UCSD-AML1 (cell line): Measurements from ENCODE around the gene HDAC1.
"Not testable (repeated sequence)": the region's sequence is repeated elsewhere in the genome, so short reads cannot be mapped to it uniquely, and the experiment has no call there.

Experiments
- DNase-seq: peaks from one replicate; lab custom pipeline; 2025; ENCODE audit not compliant: unreplicated experiment; lab: John Stamatoyannopoulos, UW

HDAC1 gene

GRCh38 chr1:32341971-32342370, 50.1 kb downstream of the HDAC1 start:
- no peak for DNase-seq

GRCh38 chr1:32342704-32343103, 50.8 kb downstream of the HDAC1 start:
- DNase-seq, result no peak

GRCh38 chr1:32345289-32345827, 53.5 kb downstream of the HDAC1 start:
- DNase-seq, result peak; percentile 53

DNA sequence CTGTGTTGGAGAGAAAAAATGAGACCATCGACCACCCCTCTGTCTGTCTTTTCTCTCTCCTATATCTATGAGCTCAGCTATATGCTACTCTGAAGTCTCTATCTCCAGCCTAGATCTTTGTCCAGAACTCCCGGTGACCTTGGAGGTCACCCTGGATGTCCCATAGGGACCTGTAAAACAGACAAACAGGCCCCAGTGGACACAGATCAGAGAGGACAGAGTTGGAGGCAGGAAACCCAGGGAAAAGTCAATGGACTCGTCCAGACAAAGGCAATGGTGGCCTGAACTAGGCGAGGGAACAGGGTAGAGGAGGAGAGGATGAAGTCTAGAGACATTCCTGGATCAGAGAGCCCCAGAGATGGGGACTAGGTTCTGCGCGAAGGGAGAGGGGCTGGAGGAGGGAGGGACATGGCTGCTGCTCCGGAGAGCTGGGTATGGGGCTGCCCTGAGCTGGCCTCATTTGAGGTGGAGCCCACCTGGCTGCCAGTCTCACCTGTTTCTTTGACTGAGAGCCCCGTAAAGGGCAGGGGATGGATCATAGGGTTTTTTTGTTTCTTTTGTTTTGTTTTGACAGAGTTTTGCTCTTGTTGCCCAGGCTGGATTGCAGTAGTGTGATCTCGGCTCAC, 54.8 kb downstream of the HDAC1 start:
- no peak for DNase-seq

DNA sequence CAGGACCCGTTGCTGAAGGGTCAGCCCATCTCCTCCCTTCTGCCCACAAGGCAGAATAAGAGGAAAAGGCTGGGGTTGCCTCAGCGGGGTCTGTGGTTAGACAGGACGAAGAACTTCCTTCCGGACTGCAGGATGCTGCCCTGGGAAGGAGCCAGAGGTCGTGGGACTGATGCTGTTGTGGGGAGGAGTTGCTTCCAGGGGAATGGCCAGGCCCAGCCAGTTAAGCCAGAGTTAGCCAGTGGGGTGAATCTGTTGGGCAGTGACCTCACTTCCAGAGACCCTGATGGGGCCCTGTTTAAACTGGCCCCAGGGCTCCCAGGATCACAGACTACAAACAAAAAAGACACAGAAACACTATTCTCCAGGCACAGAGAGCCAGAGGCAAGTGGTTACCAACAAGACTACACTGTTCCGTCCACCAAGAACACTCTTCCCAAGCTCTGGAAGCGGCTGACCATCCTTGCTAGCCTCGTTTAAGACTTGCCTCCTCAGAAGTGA, 57.4 kb downstream of the HDAC1 start:
- peak; percentile 85 for DNase-seq

- peak; percentile 89 for DNase-seq
Measured at GRCh38 chr1:32350785-32351398, 59.0 kb downstream of the HDAC1 start.

DNA sequence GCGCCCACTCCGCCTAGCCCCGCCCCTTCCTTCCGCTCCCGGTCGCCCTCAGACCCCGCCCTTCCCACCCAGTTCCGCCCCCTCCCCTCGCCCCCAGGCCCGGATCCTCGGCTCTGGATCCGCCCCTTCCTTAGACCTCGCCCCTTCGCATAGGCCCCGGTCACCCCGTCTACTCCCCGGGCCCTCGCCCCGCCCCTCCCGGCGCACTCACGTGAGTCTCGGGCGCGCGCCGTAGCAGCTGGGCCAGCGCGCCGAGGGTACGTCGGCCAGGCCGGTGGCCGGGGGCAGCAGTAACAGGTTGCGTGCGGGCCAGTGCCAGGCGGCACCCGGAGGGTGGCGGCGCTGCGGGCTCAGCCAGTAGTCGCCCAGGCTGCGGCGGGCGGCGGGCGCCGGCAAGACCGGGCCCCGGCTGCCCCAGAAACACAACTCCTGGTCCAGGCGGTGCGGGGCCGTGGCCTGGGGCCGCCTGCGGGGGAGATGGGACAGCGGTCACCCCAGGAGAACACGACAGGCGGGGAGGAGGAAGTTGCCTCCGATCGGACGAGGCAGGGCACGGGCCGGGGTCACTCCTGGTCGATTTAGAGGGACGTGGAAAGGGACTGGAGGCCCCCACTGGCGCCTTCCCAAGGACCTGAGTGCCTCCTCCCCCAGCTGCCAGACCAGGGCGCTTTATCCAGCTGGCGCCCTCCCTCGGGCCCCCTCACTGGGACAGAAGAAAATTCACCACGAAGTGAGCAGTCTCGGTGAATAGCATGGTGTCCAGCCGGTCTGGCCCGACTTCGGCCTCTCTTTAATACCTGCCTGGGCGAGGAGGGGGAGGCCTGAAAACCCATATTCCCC, 59.7 kb downstream of the HDAC1 start:
- DNase-seq, result peak; percentile 91

- DNase-seq, result no peak
Measured at GRCh38 chr1:32352239-32352745, 60.4 kb downstream of the HDAC1 start.

DNA sequence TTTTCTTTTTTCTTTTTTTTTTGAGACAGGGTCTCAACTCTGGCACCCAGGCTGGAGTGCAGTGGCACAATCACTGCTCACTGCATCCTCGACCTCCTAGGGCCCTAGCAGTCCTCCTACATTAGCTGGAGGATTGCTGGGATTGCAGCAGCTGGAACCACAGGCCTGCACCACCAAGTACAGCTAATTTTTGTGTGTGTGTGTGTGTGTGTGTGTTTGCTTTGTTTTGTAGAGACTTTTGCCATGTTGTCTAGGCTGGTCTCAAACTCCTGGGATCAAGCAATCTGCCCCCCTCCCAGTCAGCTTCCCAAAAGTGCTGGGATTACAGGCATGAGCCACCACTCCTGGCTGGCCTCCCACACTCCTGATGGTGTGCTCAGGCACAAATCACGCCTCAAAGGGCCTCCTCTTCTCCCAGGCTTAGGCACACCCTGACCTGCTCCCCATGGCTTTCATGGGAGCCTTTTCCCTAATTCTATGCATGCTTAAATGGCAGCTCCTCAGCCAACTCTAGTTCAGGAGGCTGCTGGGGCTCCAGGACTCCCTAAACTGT, 61.0 kb downstream of the HDAC1 start:
- DNase-seq, result no peak

GRCh38 chr1:32353431-32353830, 61.5 kb downstream of the HDAC1 start:
- no peak for DNase-seq

DNA sequence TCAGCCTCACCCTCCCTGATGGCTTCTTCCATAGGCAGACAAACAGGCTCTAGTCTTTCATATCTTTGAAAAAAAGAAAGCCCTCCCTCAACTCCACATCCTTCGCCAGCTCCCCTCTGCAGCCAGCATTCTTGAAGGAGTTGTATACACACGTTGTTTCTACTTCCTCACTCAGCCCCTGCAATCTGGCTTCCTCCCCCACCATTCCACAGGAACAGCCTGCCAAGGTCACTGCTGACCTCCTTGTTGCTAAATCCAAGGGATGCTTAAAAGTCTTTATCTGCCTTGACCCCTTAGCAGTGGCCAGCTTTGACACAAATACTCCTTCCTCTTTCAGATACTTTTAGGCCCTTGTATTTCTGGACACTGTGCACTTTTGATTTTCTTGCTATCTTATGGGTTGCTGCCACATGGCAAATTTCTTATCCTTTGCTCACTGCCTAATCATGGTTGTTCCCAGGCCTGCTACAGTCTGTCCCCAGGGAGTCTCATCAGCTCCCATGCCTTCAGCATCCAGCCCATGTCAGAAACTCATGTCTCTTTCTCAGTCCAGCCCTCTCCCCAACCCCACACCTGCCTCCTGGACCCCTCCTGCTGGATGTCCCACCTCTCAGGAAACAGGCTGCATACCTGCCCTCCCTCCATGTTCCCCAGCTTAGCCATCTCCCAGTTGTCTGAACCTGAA, 62.1 kb downstream of the HDAC1 start:
- peak; percentile 28 for DNase-seq

- not testable (repeated sequence) for DNase-seq
Measured at GRCh38 chr1:32355778-32356177, 63.9 kb downstream of the HDAC1 start.

GRCh38 chr1:32356478-32356877, 64.6 kb downstream of the HDAC1 start:
- no peak for DNase-seq

- DNase-seq, result no peak
Measured at GRCh38 chr1:32357614-32358013, 65.7 kb downstream of the HDAC1 start.

DNA sequence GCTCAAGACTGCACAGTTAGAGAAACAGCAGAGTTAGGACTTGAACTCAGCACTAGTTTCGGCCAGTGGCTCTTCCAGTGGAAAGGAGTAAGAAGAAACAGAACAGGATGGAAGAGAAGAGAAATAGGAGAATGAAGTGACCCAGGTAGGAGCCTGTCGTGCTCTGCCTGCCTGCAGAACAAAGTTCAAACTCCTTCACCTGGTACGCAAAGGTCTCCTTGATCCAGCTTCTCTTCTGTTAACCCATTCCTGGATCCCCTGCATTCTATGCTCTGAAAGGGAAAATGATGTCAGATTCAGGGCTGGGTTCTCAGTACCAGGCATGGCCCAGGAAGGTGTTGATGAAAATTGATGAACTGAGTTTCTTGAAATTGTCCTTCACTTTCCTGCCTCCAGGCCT, 66.6 kb downstream of the HDAC1 start:
- no peak for DNase-seq

DNA sequence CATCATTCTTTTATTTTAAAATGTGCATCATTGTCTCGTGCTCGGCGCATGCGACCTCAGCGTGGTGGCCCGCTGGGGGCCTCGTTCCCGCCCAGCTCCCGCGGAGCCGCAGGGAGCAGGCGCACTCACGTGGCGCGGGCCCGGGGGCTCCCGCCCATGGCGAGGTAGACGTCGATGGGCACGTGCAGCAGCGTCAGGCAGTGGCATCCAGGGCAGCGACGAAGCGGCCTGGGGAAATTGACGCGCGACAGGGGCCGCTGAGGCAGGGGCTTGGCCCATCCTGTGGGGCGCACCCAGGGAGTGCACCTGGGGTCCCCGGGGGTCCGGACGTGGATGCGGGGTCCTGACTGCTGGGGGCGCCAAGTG, 69.4 kb downstream of the HDAC1 start:
- DNase-seq, result no peak

DNA sequence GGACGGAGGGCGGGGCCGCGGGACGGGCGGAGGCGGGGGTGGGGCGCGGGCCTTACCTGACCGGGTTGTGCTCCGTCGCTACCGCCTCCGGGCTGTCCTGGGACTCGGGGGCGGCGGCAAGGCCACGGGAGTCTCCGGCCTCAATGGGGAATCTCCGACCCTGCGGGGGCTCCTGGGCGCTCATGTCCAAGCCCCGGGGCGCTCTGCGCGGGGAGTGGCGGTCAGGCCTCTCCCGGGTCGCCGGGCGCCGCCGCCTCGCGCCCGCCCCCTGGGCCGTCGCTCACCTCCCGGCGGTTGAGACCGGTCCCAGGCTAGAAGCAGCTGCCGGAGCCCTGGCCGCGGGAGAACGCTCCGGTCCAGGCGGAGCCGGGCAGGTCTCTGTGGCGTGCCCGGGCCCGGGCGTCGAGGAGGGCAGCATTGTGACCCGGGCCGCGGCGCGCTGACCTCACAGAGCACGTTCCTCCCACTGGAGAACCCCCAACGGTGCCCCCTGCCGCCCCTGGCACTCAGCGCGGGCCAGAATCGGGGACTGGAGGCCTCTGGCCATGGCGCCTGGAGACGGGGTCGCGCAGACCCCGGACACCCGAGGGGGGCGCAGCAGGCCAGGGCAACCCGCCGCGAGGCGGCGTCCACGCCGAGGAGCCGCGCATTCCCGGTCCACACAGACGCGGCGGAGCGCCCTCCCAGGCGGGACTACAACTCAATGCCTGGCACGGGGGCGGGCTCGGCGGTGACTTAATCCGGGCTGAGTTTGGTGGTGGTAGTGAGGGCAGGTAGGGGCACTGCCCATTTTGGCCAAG, 70.0 kb downstream of the HDAC1 start:
- DNase-seq, result no peak

GRCh38 chr1:32362474-32363313, 70.8 kb downstream of the HDAC1 start, which contains the start of the genes FAM229A and TSSK3:
Gene FAM229A, minus strand, starts transcription at chr1:32362485. Its CDS starts 394 bp downstream, at chr1:32362091.
Gene TSSK3, plus strand, starts transcription at chr1:32362539. Its CDS starts 163 bp downstream, at chr1:32362702.
- no peak for DNase-seq

DNA sequence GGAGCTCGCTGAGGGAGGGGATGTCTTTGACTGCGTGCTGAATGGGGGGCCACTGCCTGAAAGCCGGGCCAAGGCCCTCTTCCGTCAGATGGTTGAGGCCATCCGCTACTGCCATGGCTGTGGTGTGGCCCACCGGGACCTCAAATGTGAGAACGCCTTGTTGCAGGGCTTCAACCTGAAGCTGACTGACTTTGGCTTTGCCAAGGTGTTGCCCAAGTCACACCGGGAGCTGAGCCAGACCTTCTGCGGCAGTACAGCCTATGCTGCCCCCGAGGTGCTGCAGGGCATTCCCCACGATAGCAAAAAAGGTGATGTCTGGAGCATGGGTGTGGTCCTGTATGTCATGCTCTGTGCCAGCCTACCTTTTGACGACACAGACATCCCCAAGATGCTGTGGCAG, 71.8 kb downstream of the HDAC1 start:
- DNase-seq, result no peak
